GM13977 (cell line): ENCODE data around the gene TCOF1.

ENCODE experiments used
- DNase-seq: peaks from one replicate; pipeline ENCODE4 v3.0.0; 2012; ENCODE audit warnings: low spot score
- in situ Hi-C: fragments of 300-500 bp; cut with MboI; formaldehyde crosslinking; loops from one replicate; pipeline ENCODE4 v1.12.0; 2022; ENCODE audit warnings: low sequenced_read_pairs, low pct_unique_long_range_greater_than_20kb, mixed read lengths, inconsistent platforms; ENCODE audit not compliant: unreplicated experiment
- TF ChIP-seq, protein P1 (sequence below): IDR thresholded peaks from 2 replicates; pipeline ENCODE4 v1.5.1; 2012; ENCODE audit warnings: mild to moderate bottlenecking, control low read depth; ENCODE audit not compliant: insufficient read depth; ENCODE audit errors: extremely low read depth, missing control alignments

Gene TCOF1

DNA sequence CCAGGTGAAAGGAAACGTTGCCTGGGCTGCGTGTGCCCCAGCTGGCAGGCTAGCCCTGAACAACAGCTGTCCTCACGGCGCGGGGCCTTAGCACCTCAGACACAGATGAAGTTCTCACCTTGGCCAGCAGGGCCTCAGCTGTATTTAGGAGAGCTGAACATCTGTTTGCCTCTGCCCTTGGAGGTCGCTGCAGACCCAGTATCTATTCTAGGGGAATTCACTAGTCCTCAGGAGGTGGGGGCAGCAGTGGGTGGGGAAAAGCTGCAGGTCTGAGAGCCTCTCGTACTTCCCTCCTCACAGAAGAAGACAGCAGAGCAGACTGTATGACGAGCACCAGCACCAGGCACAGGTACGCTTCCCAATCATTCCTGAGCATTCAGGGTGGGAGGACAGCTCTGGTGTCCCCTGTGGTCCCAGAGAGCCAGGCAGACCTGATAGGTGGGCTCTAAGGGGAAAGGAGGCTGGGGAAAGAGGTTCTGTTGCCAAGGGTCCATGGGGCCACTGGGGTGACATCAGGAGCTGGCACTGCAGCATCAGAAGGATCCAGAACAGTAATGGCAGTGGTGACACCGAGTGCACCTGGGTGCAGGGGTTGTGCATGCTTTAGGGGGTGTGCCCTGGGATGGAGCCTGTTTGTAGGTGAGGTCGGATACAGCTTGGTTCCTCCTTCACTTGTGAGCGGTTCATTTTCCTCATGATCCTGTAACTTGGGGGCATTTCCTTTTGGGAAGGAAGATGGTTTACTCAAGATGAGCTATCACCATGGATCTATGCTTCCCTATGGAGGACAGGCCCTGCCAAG lies 41.4 kb downstream of the TCOF1 start:
- in situ Hi-C loops, result no loop called here
- TF ChIP-seq, protein P1, sequence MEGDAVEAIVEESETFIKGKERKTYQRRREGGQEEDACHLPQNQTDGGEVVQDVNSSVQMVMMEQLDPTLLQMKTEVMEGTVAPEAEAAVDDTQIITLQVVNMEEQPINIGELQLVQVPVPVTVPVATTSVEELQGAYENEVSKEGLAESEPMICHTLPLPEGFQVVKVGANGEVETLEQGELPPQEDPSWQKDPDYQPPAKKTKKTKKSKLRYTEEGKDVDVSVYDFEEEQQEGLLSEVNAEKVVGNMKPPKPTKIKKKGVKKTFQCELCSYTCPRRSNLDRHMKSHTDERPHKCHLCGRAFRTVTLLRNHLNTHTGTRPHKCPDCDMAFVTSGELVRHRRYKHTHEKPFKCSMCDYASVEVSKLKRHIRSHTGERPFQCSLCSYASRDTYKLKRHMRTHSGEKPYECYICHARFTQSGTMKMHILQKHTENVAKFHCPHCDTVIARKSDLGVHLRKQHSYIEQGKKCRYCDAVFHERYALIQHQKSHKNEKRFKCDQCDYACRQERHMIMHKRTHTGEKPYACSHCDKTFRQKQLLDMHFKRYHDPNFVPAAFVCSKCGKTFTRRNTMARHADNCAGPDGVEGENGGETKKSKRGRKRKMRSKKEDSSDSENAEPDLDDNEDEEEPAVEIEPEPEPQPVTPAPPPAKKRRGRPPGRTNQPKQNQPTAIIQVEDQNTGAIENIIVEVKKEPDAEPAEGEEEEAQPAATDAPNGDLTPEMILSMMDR, result peak; percentile 84
- DNase-seq, result peak; percentile 85

DNA sequence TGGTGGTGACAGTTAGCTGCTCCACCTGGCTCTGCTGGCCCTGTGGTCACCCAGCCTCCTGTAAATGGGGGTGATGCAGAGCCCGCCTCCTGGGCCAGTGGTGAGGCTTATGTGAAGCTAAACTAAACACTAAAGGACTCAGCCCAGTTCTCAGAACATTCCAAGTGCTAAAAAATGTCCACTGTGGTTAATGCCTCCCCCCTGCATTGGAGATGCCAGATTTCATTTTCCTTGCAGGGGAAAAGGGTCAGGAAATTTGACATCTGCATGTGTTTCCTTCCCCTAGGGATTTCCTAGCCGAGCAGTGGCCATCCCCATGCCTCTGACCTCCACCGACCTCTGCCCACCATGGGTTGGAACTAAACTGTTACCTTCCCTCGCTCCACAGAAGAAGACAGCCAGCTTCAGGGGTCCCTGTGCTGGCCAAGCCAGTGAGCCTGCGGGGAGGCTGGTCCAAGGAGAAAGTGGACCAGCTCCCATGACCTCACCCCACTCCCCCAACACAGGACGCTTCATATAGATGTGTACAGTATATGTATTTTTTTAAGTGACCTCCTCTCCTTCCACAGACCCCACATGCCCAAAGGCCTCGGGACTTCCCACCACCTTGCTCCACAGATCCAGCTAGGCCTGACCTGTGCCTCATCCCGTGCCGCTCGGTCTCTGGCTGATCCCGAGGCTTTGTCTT lies 42.2 kb downstream of the TCOF1 start:
- TF ChIP-seq, protein P1, result no peak
- DNase-seq, result no peak
- in situ Hi-C loops, result no loop called here

DNA sequence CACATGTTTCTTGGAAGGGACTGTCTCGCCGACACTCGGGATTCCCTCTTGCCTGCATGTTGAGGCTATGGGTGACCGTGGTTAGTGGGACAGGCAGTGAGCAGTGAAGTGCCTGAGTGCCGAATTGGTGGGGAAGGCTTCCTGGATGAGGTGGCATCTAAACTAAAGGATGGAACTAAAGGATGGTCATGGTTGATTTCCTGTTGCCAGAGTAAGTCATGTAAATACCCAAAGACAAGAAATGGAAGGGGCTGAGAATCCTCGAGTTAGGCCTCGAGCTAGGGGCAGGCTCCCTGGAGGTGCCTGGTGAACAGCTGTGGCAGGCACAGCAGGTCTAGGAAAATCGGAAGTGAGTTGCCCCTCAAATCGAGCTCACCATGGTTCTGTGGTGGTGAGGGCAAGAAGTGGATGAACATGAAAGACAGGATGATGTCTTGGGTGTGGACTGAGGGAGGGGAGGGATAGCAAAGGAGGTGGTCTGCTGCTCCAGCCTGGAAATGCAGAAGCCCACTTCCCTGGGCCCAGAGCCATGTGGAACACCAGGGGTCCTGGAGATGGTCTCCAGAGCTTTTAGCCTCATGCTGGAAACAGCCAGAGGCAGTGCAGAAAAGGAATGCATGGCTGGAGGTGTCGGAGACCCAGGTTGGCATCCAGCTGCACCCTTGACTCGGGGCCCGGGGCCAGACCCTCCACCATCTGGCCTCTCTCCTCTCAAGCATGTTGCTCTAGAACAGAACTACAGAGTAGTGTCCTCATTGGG lies 43.0 kb downstream of the TCOF1 start:
- no peak for DNase-seq
- in situ Hi-C loops, result no loop called here
- TF ChIP-seq, protein P1, result no peak

DNA sequence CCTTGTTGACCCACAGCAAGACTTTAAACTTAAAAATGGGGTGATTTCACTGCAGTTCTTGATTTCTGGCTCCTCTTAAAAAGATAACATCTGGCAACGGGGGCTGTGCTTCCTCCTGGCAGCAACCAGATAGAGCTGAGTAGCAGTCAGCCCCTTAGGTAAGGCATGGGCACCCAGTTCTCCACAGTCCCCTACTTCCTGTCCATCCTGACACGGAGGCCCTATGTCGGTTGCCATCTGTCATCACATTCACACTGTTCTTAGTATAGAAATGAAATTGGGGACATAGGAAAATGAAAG lies 43.5 kb downstream of the TCOF1 start:
- in situ Hi-C loops, result no loop called here
- no peak for DNase-seq
- TF ChIP-seq, protein P1, result no peak

DNA sequence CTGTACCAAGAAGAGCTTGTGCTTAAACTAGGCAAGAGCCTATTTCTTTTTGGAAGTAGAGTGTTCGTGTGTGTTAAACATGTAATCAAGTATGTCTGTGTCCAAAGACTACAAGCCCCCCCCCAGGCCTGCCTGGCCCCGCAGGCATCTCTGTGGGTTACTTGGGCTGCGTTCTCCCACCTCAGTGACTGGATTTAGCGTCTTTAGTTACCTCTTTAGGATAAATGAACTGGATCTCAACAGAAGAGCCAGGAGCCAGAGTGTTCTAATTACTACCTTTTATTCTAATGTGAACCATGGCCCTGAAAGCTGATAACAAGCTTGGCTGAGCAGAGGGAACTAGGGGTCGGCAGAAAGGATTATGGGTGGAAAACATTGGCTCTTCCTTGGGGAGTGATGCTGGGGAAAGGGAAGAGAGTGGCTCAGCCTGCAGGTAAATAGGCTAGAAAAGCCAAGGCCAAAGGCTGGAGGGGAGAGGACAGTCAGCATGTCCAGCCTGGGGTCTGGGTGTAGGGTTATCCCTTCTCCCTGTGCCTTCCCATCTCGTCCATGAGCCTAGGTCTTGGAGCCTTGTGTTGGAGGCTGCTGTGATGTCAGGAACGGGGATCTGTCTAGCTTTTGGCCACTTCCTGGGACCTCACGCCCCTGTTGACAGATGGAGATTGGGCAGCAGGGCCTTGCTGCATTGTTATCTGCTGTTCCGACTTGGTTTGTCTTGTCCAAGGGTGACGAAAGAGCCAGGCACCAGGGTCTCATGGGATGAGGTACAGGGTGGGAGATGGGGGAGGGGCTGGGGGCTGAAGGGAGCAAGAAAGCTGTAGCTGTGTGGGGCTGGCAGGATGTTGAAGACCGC lies 44.1 kb downstream of the TCOF1 start:
- TF ChIP-seq, protein P1, result no peak
- in situ Hi-C loops, result no loop called here
- DNase-seq, result no peak

DNA sequence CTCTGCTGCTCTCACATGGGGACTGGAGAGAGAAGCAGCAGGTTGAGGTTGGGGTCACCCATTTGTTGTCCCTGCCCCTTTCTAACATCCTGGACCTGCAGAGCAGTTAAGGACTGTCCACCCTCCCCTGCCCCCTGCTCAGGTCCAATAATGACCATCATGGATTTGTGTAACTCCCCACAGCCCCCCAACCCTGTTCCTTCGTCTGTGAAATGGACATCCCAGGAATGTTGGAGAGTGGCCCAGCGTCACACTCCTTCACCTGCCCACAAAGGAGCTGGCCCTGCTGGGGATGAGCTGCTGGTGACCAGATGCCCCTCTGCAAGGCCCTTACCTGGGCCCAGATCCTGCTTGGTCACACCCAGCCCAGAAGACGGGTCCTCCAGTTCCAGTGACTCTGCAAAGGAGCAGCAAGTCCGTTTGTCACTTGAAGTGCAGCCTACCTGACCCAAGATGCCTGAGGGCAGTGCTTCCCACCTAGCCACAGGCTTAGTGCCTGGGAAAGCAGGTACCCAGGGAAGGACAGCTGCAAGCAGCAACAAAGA lies 44.8 kb downstream of the TCOF1 start:
- TF ChIP-seq, protein P1, result no peak
- in situ Hi-C loops, result no loop called here
- DNase-seq, result no peak
